ENCODE measurements around the gene NPSR1.
"Not testable (repeated sequence)": the region's sequence is repeated elsewhere in the genome, so short reads cannot be mapped to it uniquely, and the experiment has no call there.

The NPSR1 gene

GRCh38 chr7:34657632-34658268 lies at the start of gene NPSR1:
Gene NPSR1, plus strand, starts transcription at chr7:34658218. Its CDS starts 195 bp downstream, at chr7:34658413.
- DNase-seq (ENCODE audit: low spot score): no peak

- no peak for DNase-seq (ENCODE audit: low spot score)
Observed at GRCh38 chr7:34612661-34613060, 45.4 kb upstream of the NPSR1 start.

GRCh38 chr7:34620425-34620824 lies 37.6 kb upstream of the NPSR1 start:
- no peak for DNase-seq (ENCODE audit: low spot score)

GRCh38 chr7:34622182-34622581 lies 35.8 kb upstream of the NPSR1 start:
- DNase-seq (ENCODE audit: low spot score): no peak

GRCh38 chr7:34622771-34623250 lies 35.2 kb upstream of the NPSR1 start:
- no peak for DNase-seq (ENCODE audit: low spot score)

- not testable (repeated sequence) for DNase-seq (ENCODE audit: low spot score)
Observed at GRCh38 chr7:34628618-34629017, 29.4 kb upstream of the NPSR1 start.

- DNase-seq (ENCODE audit: low spot score): no peak
Observed at GRCh38 chr7:34652809-34653208, 5.2 kb upstream of the NPSR1 start.

- no peak for DNase-seq (ENCODE audit: low spot score)
Observed at GRCh38 chr7:34653787-34654186, 4.2 kb upstream of the NPSR1 start.

GRCh38 chr7:34655384-34655783 lies 2.6 kb upstream of the NPSR1 start:
- no peak for DNase-seq (ENCODE audit: low spot score)

GRCh38 chr7:34656041-34656440 lies 2.0 kb upstream of the NPSR1 start:
- DNase-seq (ENCODE audit: low spot score): no peak

GRCh38 chr7:34659472-34660075 lies 1.6 kb downstream of the NPSR1 start:
- no peak for DNase-seq (ENCODE audit: low spot score)

GRCh38 chr7:34662058-34662708 lies 4.2 kb downstream of the NPSR1 start:
- no peak for DNase-seq (ENCODE audit: low spot score)

- no peak for DNase-seq (ENCODE audit: low spot score)
Observed at GRCh38 chr7:34664755-34665154, 6.7 kb downstream of the NPSR1 start.

- no peak for DNase-seq (ENCODE audit: low spot score)
Observed at GRCh38 chr7:34672430-34672829, 14.4 kb downstream of the NPSR1 start.

- DNase-seq (ENCODE audit: low spot score): no peak
Observed at GRCh38 chr7:34673066-34673465, 15.0 kb downstream of the NPSR1 start.

- DNase-seq (ENCODE audit: low spot score): no peak
Observed at GRCh38 chr7:34675749-34676374, 17.8 kb downstream of the NPSR1 start.

GRCh38 chr7:34677491-34677890 lies 19.5 kb downstream of the NPSR1 start:
- DNase-seq (ENCODE audit: low spot score): no peak

GRCh38 chr7:34687529-34687928 lies 29.5 kb downstream of the NPSR1 start:
- DNase-seq (ENCODE audit: low spot score): no peak

GRCh38 chr7:34696415-34696814 lies 38.4 kb downstream of the NPSR1 start:
- no peak for DNase-seq (ENCODE audit: low spot score)

- no peak for DNase-seq (ENCODE audit: low spot score)
Observed at GRCh38 chr7:34709771-34710170, 51.8 kb downstream of the NPSR1 start.

- no peak for DNase-seq (ENCODE audit: low spot score)
Observed at GRCh38 chr7:34718867-34719266, 60.8 kb downstream of the NPSR1 start.

GRCh38 chr7:34719636-34720035 lies 61.6 kb downstream of the NPSR1 start:
- no peak for DNase-seq (ENCODE audit: low spot score)

GRCh38 chr7:34720289-34720688 lies 62.3 kb downstream of the NPSR1 start:
- no peak for DNase-seq (ENCODE audit: low spot score)

Data from ecto neural progenitor cell (in vitro differentiated cells).